OCI-LY3 (cell line): ENCODE measurements around the gene DMRTA2.

Experiments used
- H2AFZ ChIP-seq: fragments of 200-600, 300-600 bp; shearing (Covaris generic); 2 replicates; pipeline ENCODE4 v1.6.0; 2014; ENCODE audit warnings: antibody characterized with exemption, low read depth, low read length
- H3K27ac ChIP-seq: fragments of 200-600, 300-600 bp; sonication (generic); 2 replicates; pipeline ENCODE4 v1.5.1; 2014; ENCODE audit warnings: mild to moderate bottlenecking, low read length, moderate library complexity, mixed read lengths
- H3K27me3 ChIP-seq: fragments of 200-600, 300-600 bp; sonication (generic); 2 replicates; pipeline ENCODE4 v1.6.1; 2014; ENCODE audit warnings: low read depth, low read length, mixed read lengths
- H3K36me3 ChIP-seq: fragments of 200-600, 300-600 bp; sonication (generic); replicated peaks from 2 replicates; pipeline ENCODE3; 2014; ENCODE audit warnings: low read depth, low read length, mixed read lengths
- H3K4me1 ChIP-seq: fragments of 300-600, 200-600 bp; sonication (generic); 2 replicates; pipeline ENCODE4 v1.6.1; 2014; ENCODE audit warnings: low read length, mixed read lengths
- H3K4me2 ChIP-seq: fragments of 200-600, 300-600 bp; sonication (generic); 2 replicates; pipeline ENCODE4 v1.6.1; 2014; ENCODE audit warnings: low read length, mixed read lengths
- H3K4me3 ChIP-seq: fragments of 300-600, 200-600 bp; sonication (generic); 2 replicates; pipeline ENCODE4 v1.5.1; 2014; ENCODE audit warnings: antibody characterized with exemption, mild to moderate bottlenecking, low read length, moderate library complexity
- H3K79me2 ChIP-seq: fragments of 300-600, 200-600 bp; shearing (Covaris generic); 2 replicates; pipeline ENCODE4 v1.6.1; 2014; ENCODE audit warnings: mild to moderate bottlenecking, low read length, mixed read lengths
- H3K9ac ChIP-seq: fragments of 300-600, 200-600 bp; shearing (Covaris generic); 2 replicates; pipeline ENCODE4 v1.6.0; 2014; ENCODE audit warnings: mild to moderate bottlenecking, low read length, moderate library complexity
- H3K9me3 ChIP-seq: fragments of 200-600, 300-600 bp; shearing (Covaris generic); 2 replicates; pipeline ENCODE4 v1.6.1; 2014; ENCODE audit warnings: low read length, mixed read lengths; ENCODE audit not compliant: insufficient read depth
- H4K20me1 ChIP-seq: fragments of 200-600, 300-600 bp; sonication (generic); 2 replicates; pipeline ENCODE4 v1.6.1; 2016; ENCODE audit warnings: low read length, mixed read lengths; ENCODE audit not compliant: insufficient read depth
- CTCF ChIP-seq: fragments of 200-600, 300-600 bp; sonication (generic); IDR thresholded peaks from 2 replicates; pipeline ENCODE4 v1.5.1; 2014; ENCODE audit warnings: antibody characterized with exemption, low read length, low read depth
- EZH2phosphoT487 ChIP-seq: fragments of 200-600 bp; shearing (Covaris generic); IDR thresholded peaks from 2 replicates; pipeline ENCODE4 v1.6.1; 2018; ENCODE audit warnings: antibody characterized with exemption, mixed run types, low read depth

The DMRTA2 gene

GRCh38 chr1:50447961-50448360 lies 24.7 kb upstream of the DMRTA2 start:
- Histone ChIP-seq H2AFZ (no peak overlapping the region), H3K79me2 (no peaks in the 10 kb centered on the region), H3K9me3 (no peaks in the 10 kb centered on the region), H3K36me3 (no peaks in the 10 kb centered on the region), H3K27ac (no peak overlapping the region), H4K20me1 (no peaks in the 10 kb centered on the region), H3K27me3 (no peaks in the 10 kb centered on the region), H3K9ac (no peak overlapping the region), H3K4me3 (no peak overlapping the region), H3K4me1 (no peaks in the 10 kb centered on the region), H3K4me2 (no peak overlapping the region)
- TF ChIP-seq EZH2phosphoT487 (no peak), CTCF (no peak)

GRCh38 chr1:50441183-50441582 lies 17.9 kb upstream of the DMRTA2 start:
- no peaks in the 10 kb centered on the region for H3K4me1 ChIP-seq
- no peak overlapping the region for H2AFZ ChIP-seq
- H4K20me1 ChIP-seq: no peaks in the 10 kb centered on the region
- no peaks in the 10 kb centered on the region for H3K27me3 ChIP-seq
- H3K9me3 ChIP-seq: no peaks in the 10 kb centered on the region
- no peak overlapping the region for H3K9ac ChIP-seq
- no peaks in the 10 kb centered on the region for H3K79me2 ChIP-seq
- H3K4me2 ChIP-seq: no peak overlapping the region
- no peak overlapping the region for H3K4me3 ChIP-seq
- TF ChIP-seq EZH2phosphoT487: no peak
- no peak for TF ChIP-seq CTCF
- no peak overlapping the region for H3K27ac ChIP-seq
- no peaks in the 10 kb centered on the region for H3K36me3 ChIP-seq

- Histone ChIP-seq H3K9ac (no peak overlapping the region), H3K4me3 (no peak overlapping the region), H4K20me1 (no peaks in the 10 kb centered on the region), H3K4me1 (no peaks in the 10 kb centered on the region), H3K27ac (no peak overlapping the region), H2AFZ (no peak overlapping the region), H3K4me2 (no peak overlapping the region), H3K27me3 (no peaks in the 10 kb centered on the region), H3K79me2 (no peaks in the 10 kb centered on the region), H3K9me3 (no peaks in the 10 kb centered on the region), H3K36me3 (no peaks in the 10 kb centered on the region)
- no peak for TF ChIP-seq CTCF
- no peak for TF ChIP-seq EZH2phosphoT487
Measured at GRCh38 chr1:50438945-50439344, 15.7 kb upstream of the DMRTA2 start.

GRCh38 chr1:50436489-50436888 lies 13.2 kb upstream of the DMRTA2 start:
- H4K20me1 ChIP-seq: no peaks in the 10 kb centered on the region
- no peak overlapping the region for H3K27ac ChIP-seq
- H3K4me3 ChIP-seq: no peak overlapping the region
- H3K36me3 ChIP-seq: no peaks in the 10 kb centered on the region
- H3K27me3 ChIP-seq: no peaks in the 10 kb centered on the region
- no peak for TF ChIP-seq EZH2phosphoT487
- no peak for TF ChIP-seq CTCF
- H3K9me3 ChIP-seq: no peaks in the 10 kb centered on the region
- no peak overlapping the region for H3K4me2 ChIP-seq
- H3K79me2 ChIP-seq: no peaks in the 10 kb centered on the region
- H3K9ac ChIP-seq: no peak overlapping the region
- H2AFZ ChIP-seq: no peak overlapping the region
- H3K4me1 ChIP-seq: no peaks in the 10 kb centered on the region
